H9 (cell line): ENCODE measurements around the gene RNF8. TPM values are rescaled to one million over a fixed set of nuclear protein-coding genes. Genes with fewer than 3 reads are reported as not detected.

Experiments
- DNase-seq: peaks from one replicate; pipeline ENCODE4 v3.0.0-alpha.2; 2017
- H2AFZ ChIP-seq: one replicate; pipeline ENCODE4 v1.6.1; 2013; ENCODE audit warnings: mild to moderate bottlenecking, low read length, control low read depth, moderate library complexity
- H2AK5ac ChIP-seq: 2 replicates; pipeline ENCODE4 v1.6.1; 2013; ENCODE audit warnings: low read length, control low read depth, mixed read lengths; ENCODE audit not compliant: insufficient read length
- H2BK120ac ChIP-seq: one replicate; pipeline ENCODE4 v1.6.1; 2013; ENCODE audit warnings: low read depth, mild to moderate bottlenecking, low read length, control low read depth, inconsistent platforms; ENCODE audit not compliant: poor library complexity, severe bottlenecking
- H2BK12ac ChIP-seq: 2 replicates; pipeline ENCODE4 v1.6.1; 2013; ENCODE audit warnings: low read length, control low read depth, mixed read lengths, low read depth; ENCODE audit not compliant: insufficient read length
- H2BK15ac ChIP-seq: 2 replicates; pipeline ENCODE4 v1.6.1; 2013; ENCODE audit warnings: low read depth, low read length, control low read depth
- H2BK20ac ChIP-seq: one replicate; pipeline ENCODE4 v1.6.1; 2013; ENCODE audit warnings: low read depth, mild to moderate bottlenecking, low read length, control low read depth, inconsistent platforms; ENCODE audit not compliant: poor library complexity, severe bottlenecking
- H2BK5ac ChIP-seq: 2 replicates; pipeline ENCODE4 v1.6.1; 2013; ENCODE audit warnings: low read length, control low read depth, mixed read lengths; ENCODE audit not compliant: insufficient read length
- H3K14ac ChIP-seq: 2 replicates; pipeline ENCODE4 v1.6.1; 2013; ENCODE audit warnings: low read length, control low read depth; ENCODE audit not compliant: insufficient read depth
- H3K18ac ChIP-seq: 2 replicates; pipeline ENCODE4 v1.6.1; 2013; ENCODE audit warnings: low read depth, mild to moderate bottlenecking, mixed read lengths, low read length, control low read depth; ENCODE audit not compliant: insufficient read length
- H3K23ac ChIP-seq: 2 replicates; pipeline ENCODE4 v1.6.1; 2013; ENCODE audit warnings: low read length, control low read depth, mixed read lengths, low read depth; ENCODE audit not compliant: insufficient read length
- H3K23me2 ChIP-seq: 2 replicates; pipeline ENCODE4 v1.6.1; 2013; ENCODE audit warnings: low read depth, mild to moderate bottlenecking, mixed read lengths, low read length, control low read depth; ENCODE audit not compliant: insufficient read length, poor library complexity, severe bottlenecking
- H3K27ac ChIP-seq: 2 replicates; pipeline ENCODE4 v1.5.1; 2013; ENCODE audit warnings: low read length, control low read depth, mixed read lengths, low read depth; ENCODE audit not compliant: insufficient read length
- H3K27me3 ChIP-seq: 2 replicates; pipeline ENCODE4 v1.6.1; 2013; ENCODE audit warnings: low read length, control low read depth, inconsistent platforms; ENCODE audit not compliant: insufficient read depth
- H3K4ac ChIP-seq: 2 replicates; pipeline ENCODE4 v1.6.1; 2013; ENCODE audit warnings: low read depth, mild to moderate bottlenecking, control low read depth, inconsistent platforms, low read length, moderate library complexity
- H3K4me1 ChIP-seq: 2 replicates; pipeline ENCODE4 v1.6.1; 2013; ENCODE audit warnings: low read length, control low read depth, inconsistent platforms; ENCODE audit not compliant: insufficient read depth
- H3K4me2 ChIP-seq: 2 replicates; pipeline ENCODE4 v1.6.1; 2013; ENCODE audit warnings: low read length, control low read depth, mixed read lengths; ENCODE audit not compliant: insufficient read length, insufficient read depth
- H3K56ac ChIP-seq: 2 replicates; pipeline ENCODE4 v1.6.1; 2013; ENCODE audit warnings: low read depth, mild to moderate bottlenecking, mixed read lengths, low read length, control low read depth; ENCODE audit not compliant: insufficient read length
- H3K79me1 ChIP-seq: 2 replicates; pipeline ENCODE4 v1.6.1; 2013; ENCODE audit warnings: low read depth, mild to moderate bottlenecking, moderate library complexity, low read length, control low read depth, inconsistent platforms; ENCODE audit not compliant: insufficient read depth, poor library complexity, severe bottlenecking
- H3K79me2 ChIP-seq: 2 replicates; pipeline ENCODE4 v1.6.1; 2013; ENCODE audit warnings: low read length, control low read depth, inconsistent platforms; ENCODE audit not compliant: insufficient read depth
- H3K9ac ChIP-seq: 2 replicates; pipeline ENCODE4 v1.6.1; 2013; ENCODE audit warnings: low read length, control low read depth, mixed read lengths; ENCODE audit not compliant: insufficient read length; ENCODE audit errors: extremely low read depth
- H3K9me3 ChIP-seq: one replicate; pipeline ENCODE4 v1.6.1; 2013; ENCODE audit warnings: low read depth, low read length, inconsistent platforms; ENCODE audit not compliant: control insufficient read depth
- H3T11ph ChIP-seq: one replicate; pipeline ENCODE4 v1.6.1; 2013; ENCODE audit warnings: mild to moderate bottlenecking, low read length, control low read depth, inconsistent platforms
- H4K20me1 ChIP-seq: one replicate; pipeline ENCODE4 v1.6.1; 2013; ENCODE audit not compliant: control insufficient read depth, insufficient read length, insufficient read depth
- H4K5ac ChIP-seq: 2 replicates; pipeline ENCODE4 v1.6.1; 2013; ENCODE audit warnings: low read depth, mild to moderate bottlenecking, mixed read lengths, low read length, control low read depth; ENCODE audit not compliant: insufficient read length
- H4K8ac ChIP-seq: replicated peaks from 2 replicates; pipeline ENCODE4 v1.6.1; 2013; ENCODE audit warnings: low read length, control low read depth, mixed read lengths, low read depth; ENCODE audit not compliant: insufficient read length
- H4K91ac ChIP-seq: 2 replicates; pipeline ENCODE4 v1.6.1; 2013; ENCODE audit warnings: low read depth, mild to moderate bottlenecking, moderate library complexity, mixed read lengths, low read length, control low read depth; ENCODE audit not compliant: insufficient read length
- H3K27ac Mint-ChIP-seq, 3 experiments: 2 replicates in 2 of 3; 3 replicates in 1 of 3; pipeline ENCODE4 v1.8.0; 2020 to 2021; ENCODE audit warnings: mixed read lengths in 3 of 3, mild to moderate bottlenecking in 1 of 3, moderate library complexity in 1 of 3
- H3K27me3 Mint-ChIP-seq: 2 replicates; pipeline ENCODE4 v1.8.0; 2021; ENCODE audit warnings: low read depth, mild to moderate bottlenecking, moderate library complexity, mixed read lengths
- H3K36me3 Mint-ChIP-seq, 3 experiments: 2 replicates in 2 of 3; 3 replicates in 1 of 3; pipeline ENCODE4 v1.8.0; 2020 to 2021; ENCODE audit warnings: low read depth in 3 of 3, mixed read lengths in 3 of 3; ENCODE audit not compliant: insufficient read depth in 1 of 3
- H3K4me1 Mint-ChIP-seq, 2 experiments: 2 replicates each; pipeline ENCODE4 v1.8.0; 2020; ENCODE audit warnings: mixed read lengths in 2 of 2
- H3K4me3 Mint-ChIP-seq, 2 experiments: 2 replicates in 1 of 2; 3 replicates in 1 of 2; pipeline ENCODE4 v1.8.0; 2020 to 2021; ENCODE audit warnings: mild to moderate bottlenecking in 2 of 2, mixed read lengths in 2 of 2, moderate library complexity in 1 of 2
- H3K9me3 Mint-ChIP-seq, 2 experiments: 2 replicates in 1 of 2; 3 replicates in 1 of 2; pipeline ENCODE4 v1.8.0; 2020; ENCODE audit warnings: mild to moderate bottlenecking in 2 of 2, mixed read lengths in 2 of 2, moderate library complexity in 1 of 2
- whole genome bisulfite sequencing: extraction: QIAGEN DNeasy Blood & Tissue Kit; methylation state at CpG from one replicate; pipeline ENCODE4 v1.1.7; 2013; ENCODE audit warnings: missing lambda C conversion rate, low lambda C conversion rate, mixed read lengths; ENCODE audit not compliant: insufficient read length; ENCODE audit errors: extremely low coverage; 5-methylcytosine and 5-hydroxymethylcytosine counted together
- total RNA-seq: library from RNA; stranded (reverse); gene quantifications from 2 replicates; pipeline ENCODE4 v1.2.1, GENCODE V29; 2021
- TF ChIP-seq, protein P1 (sequence below): fragments of 200-600 bp; sonication (generic); conservative IDR thresholded peaks from 3 replicates; pipeline ENCODE4 v1.8.0; 2021; ENCODE audit warnings: antibody characterized with exemption, mild to moderate bottlenecking

Gene RNF8
- total RNA-seq, 1 experiment from 2014 or later: 34.7 TPM

DNA sequence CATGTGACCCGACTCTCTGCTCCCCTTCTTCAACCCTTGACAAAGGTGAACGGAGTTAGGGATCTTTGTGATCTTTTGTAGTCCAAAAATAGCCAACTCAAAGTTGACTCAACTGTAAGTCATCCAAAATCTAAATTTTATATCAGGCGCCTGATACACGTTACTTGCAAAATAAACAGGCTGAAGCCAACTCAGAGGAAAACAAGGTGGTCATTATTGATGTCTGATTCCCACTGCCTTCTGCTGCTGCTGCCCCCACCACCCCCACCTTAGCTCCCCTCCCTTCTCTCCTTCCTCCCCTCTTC lies 13.2 kb upstream of the RNF8 start:
- WGBS: no CpG with 5 or more reads among the region's 4 CpGs
- no peak overlapping the region for H3K23ac ChIP-seq

More for the DNA sequence above, 13.2 kb upstream of the RNF8 start:
- no peak overlapping the region for H3K27ac Mint-ChIP-seq
- no peaks in the 10 kb centered on the region for H4K20me1 ChIP-seq
- TF ChIP-seq, protein P1, sequence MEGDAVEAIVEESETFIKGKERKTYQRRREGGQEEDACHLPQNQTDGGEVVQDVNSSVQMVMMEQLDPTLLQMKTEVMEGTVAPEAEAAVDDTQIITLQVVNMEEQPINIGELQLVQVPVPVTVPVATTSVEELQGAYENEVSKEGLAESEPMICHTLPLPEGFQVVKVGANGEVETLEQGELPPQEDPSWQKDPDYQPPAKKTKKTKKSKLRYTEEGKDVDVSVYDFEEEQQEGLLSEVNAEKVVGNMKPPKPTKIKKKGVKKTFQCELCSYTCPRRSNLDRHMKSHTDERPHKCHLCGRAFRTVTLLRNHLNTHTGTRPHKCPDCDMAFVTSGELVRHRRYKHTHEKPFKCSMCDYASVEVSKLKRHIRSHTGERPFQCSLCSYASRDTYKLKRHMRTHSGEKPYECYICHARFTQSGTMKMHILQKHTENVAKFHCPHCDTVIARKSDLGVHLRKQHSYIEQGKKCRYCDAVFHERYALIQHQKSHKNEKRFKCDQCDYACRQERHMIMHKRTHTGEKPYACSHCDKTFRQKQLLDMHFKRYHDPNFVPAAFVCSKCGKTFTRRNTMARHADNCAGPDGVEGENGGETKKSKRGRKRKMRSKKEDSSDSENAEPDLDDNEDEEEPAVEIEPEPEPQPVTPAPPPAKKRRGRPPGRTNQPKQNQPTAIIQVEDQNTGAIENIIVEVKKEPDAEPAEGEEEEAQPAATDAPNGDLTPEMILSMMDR: no peak
- H3K9ac ChIP-seq: no peak overlapping the region
- H3K4me3 Mint-ChIP-seq: no peak overlapping the region
- no peak overlapping the region for H3K56ac ChIP-seq
- H4K8ac ChIP-seq: no peak overlapping the region
- H3K27me3 ChIP-seq: 0 out of 2 replicates have a peak, but pooled peaks cover 3% of the 10 kb centered on the region
- DNase-seq: no peak
- no peak overlapping the region for H3T11ph ChIP-seq
- no peaks in the 10 kb centered on the region for H3K79me1 ChIP-seq
- no peaks in the 10 kb centered on the region for H3K9me3 ChIP-seq
- peaks cover 5% of the 10 kb centered on the region; the same call in 1 of the 2 replicates for H3K27me3 Mint-ChIP-seq
- H3K23me2 ChIP-seq: no peaks in the 10 kb centered on the region
- no peaks in the 10 kb centered on the region for H3K36me3 Mint-ChIP-seq
- no peak overlapping the region for H2BK20ac ChIP-seq
- H3K4me2 ChIP-seq: no peak overlapping the region
- H3K4ac ChIP-seq: no peak overlapping the region
- 0 out of 2 replicates have a peak, but pooled peaks cover 2% of the 10 kb centered on the region for H3K79me2 ChIP-seq
- H2BK5ac ChIP-seq: no peak overlapping the region
- no peak overlapping the region for H2BK15ac ChIP-seq
- H3K4me1 ChIP-seq: no peaks in the 10 kb centered on the region
- H3K14ac ChIP-seq: no peak overlapping the region
- H4K91ac ChIP-seq: no peak overlapping the region
- H2AK5ac ChIP-seq: no peak overlapping the region
- no peak overlapping the region for H3K18ac ChIP-seq
- H2AFZ ChIP-seq: no peak overlapping the region
- no peak overlapping the region for H2BK120ac ChIP-seq
- H3K27ac ChIP-seq: no peak overlapping the region
- no peak overlapping the region for H4K5ac ChIP-seq
- H2BK12ac ChIP-seq: no peak overlapping the region
- H3K4me1 Mint-ChIP-seq: no peaks in the 10 kb centered on the region
- no peaks in the 10 kb centered on the region for H3K9me3 Mint-ChIP-seq
